Testis (tissue), 2 donors: ENCODE measurements around the gene VWDE.

Source experiments
- CTCF ChIP-seq, 3 experiments: fragments of 450-650 bp in 2 of 3; fragments of 200-600 bp in 1 of 3; sonication (generic) in 1 of 3; IDR thresholded peaks; one replicate each; pipeline ENCODE4 v1.5.1; 2016 to 2019; ENCODE audit warnings: antibody characterized with exemption in 3 of 3, mild to moderate bottlenecking in 2 of 3, moderate library complexity in 1 of 3
- POLR2A ChIP-seq: fragments of 450-650 bp; IDR thresholded peaks from one replicate; pipeline ENCODE4 v1.6.1; 2017; ENCODE audit warnings: antibody characterized with exemption, mild to moderate bottlenecking, moderate library complexity

GRCh38 chr7:12314199-12314598, 89.5 kb downstream of the VWDE start:
- TF ChIP-seq CTCF (IDR thresholded peaks at IDR 0.05): no peak
- no peak for TF ChIP-seq POLR2A
